AG09319 (cell line): ENCODE results near the gene EPB41L4A.

Experiments
- DNase-seq: peaks from one replicate; pipeline ENCODE4 v3.0.0-alpha.2; 2010; ENCODE audit warnings: low read depth; ENCODE audit errors: extremely low read depth
- CTCF ChIP-seq: IDR thresholded peaks from 2 replicates; pipeline ENCODE4 v1.5.1; 2011; ENCODE audit warnings: low read depth, mild to moderate bottlenecking, inconsistent platforms, low read length, moderate library complexity

EPB41L4A gene

GRCh38 chr5:112384523-112384922, 34.6 kb downstream of the EPB41L4A start:
- no peak for TF ChIP-seq CTCF
- DNase-seq, result no peak

GRCh38 chr5:112382886-112383285, 36.2 kb downstream of the EPB41L4A start:
- no peak for DNase-seq
- TF ChIP-seq CTCF, result no peak

GRCh38 chr5:112381521-112381920, 37.6 kb downstream of the EPB41L4A start:
- no peak for DNase-seq
- TF ChIP-seq CTCF, result no peak

- no peak for TF ChIP-seq CTCF
- no peak for DNase-seq
These were observed 39.3 kb downstream of the EPB41L4A start for GRCh38 chr5:112379542-112380325.

- no peak for TF ChIP-seq CTCF
- no peak for DNase-seq
These were observed 44.3 kb downstream of the EPB41L4A start for GRCh38 chr5:112374818-112375217.

GRCh38 chr5:112374356-112374755, 44.7 kb downstream of the EPB41L4A start:
- TF ChIP-seq CTCF, result no peak
- DNase-seq, result no peak

GRCh38 chr5:112373885-112374284, 45.2 kb downstream of the EPB41L4A start:
- no peak for TF ChIP-seq CTCF
- no peak for DNase-seq
